GM23338 (cell line): ENCODE results near the gene ANOS1.

Source experiments
- CREB1 ChIP-seq: fragments of 250-450 bp; sonication (Bioruptor Pico); IDR thresholded peaks from 2 replicates; pipeline ENCODE4 v1.5.0; 2020; ENCODE audit warnings: low read depth, mild to moderate bottlenecking, moderate library complexity
- ETS1 ChIP-seq: IDR thresholded peaks from 2 replicates; pipeline ENCODE4 v1.6.1; 2016; ENCODE audit warnings: antibody characterized with exemption
- EZH2 ChIP-seq: fragments of 200-600 bp; sonication (generic); IDR thresholded peaks from one replicate; pipeline ENCODE4 v1.8.0; 2017; ENCODE audit warnings: antibody characterized with exemption, mild to moderate bottlenecking, low read depth; ENCODE audit not compliant: unreplicated experiment
- EZH2phosphoT487 ChIP-seq: fragments of 200-600 bp; sonication (generic); IDR thresholded peaks from one replicate; pipeline ENCODE4 v1.8.1; 2018; ENCODE audit warnings: antibody characterized with exemption; ENCODE audit not compliant: unreplicated experiment
- NANOG ChIP-seq: IDR thresholded peaks from 2 replicates; pipeline ENCODE4 v1.6.1; 2016; ENCODE audit warnings: antibody characterized with exemption, borderline replicate concordance
- POLR2AphosphoS5 ChIP-seq: IDR thresholded peaks from 2 replicates; pipeline ENCODE4 v1.6.1; 2016; ENCODE audit warnings: antibody characterized with exemption, low read depth
- ZNF114 ChIP-seq: fragments of 250-450 bp; sonication (Bioruptor Pico); IDR thresholded peaks from 2 replicates; pipeline ENCODE4 v1.5.0; 2020; ENCODE audit warnings: mild to moderate bottlenecking, moderate library complexity
- ZNF331 ChIP-seq: fragments of 250-450 bp; sonication (Bioruptor Pico); IDR thresholded peaks from 2 replicates; pipeline ENCODE4 v1.5.0; 2020; ENCODE audit warnings: low read depth, mild to moderate bottlenecking, moderate library complexity
- TF ChIP-seq, protein P1 (sequence below), 2 experiments: fragments of 200-600 bp in 1 of 2; sonication (generic) in 1 of 2; conservative IDR thresholded peaks; 2 replicates each; pipeline versions ENCODE4 v1.5.1 to v1.6.1; 2016 to 2017; ENCODE audit warnings: antibody characterized with exemption in 2 of 2, low read depth in 2 of 2, mild to moderate bottlenecking in 2 of 2, moderate library complexity in 1 of 2
- TF ChIP-seq, protein P2 (sequence below): IDR thresholded peaks from one replicate; pipeline ENCODE4 v1.6.1; 2018; ENCODE audit warnings: antibody characterized with exemption; ENCODE audit not compliant: unreplicated experiment
- TF ChIP-seq, protein P3 (sequence below): fragments of 250-450 bp; sonication (Bioruptor Pico); IDR thresholded peaks from 2 replicates; pipeline ENCODE4 v1.5.0; 2020; ENCODE audit warnings: mild to moderate bottlenecking, moderate library complexity

- TF ChIP-seq EZH2 (no peak), ETS1 (no peak), POLR2AphosphoS5 (no peak), NANOG (no peak), EZH2phosphoT487 (no peak), ZNF114 (CRISPR knock-in tag) (no peak), CREB1 (CRISPR knock-in tag) (no peak), ZNF331 (CRISPR knock-in tag) (no peak)
- TF ChIP-seq, protein P1, sequence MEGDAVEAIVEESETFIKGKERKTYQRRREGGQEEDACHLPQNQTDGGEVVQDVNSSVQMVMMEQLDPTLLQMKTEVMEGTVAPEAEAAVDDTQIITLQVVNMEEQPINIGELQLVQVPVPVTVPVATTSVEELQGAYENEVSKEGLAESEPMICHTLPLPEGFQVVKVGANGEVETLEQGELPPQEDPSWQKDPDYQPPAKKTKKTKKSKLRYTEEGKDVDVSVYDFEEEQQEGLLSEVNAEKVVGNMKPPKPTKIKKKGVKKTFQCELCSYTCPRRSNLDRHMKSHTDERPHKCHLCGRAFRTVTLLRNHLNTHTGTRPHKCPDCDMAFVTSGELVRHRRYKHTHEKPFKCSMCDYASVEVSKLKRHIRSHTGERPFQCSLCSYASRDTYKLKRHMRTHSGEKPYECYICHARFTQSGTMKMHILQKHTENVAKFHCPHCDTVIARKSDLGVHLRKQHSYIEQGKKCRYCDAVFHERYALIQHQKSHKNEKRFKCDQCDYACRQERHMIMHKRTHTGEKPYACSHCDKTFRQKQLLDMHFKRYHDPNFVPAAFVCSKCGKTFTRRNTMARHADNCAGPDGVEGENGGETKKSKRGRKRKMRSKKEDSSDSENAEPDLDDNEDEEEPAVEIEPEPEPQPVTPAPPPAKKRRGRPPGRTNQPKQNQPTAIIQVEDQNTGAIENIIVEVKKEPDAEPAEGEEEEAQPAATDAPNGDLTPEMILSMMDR (conservative IDR thresholded peaks at IDR 0.05; ENCODE audit: low read depth in 2 of 2) = no peak
- TF ChIP-seq, protein P2, sequence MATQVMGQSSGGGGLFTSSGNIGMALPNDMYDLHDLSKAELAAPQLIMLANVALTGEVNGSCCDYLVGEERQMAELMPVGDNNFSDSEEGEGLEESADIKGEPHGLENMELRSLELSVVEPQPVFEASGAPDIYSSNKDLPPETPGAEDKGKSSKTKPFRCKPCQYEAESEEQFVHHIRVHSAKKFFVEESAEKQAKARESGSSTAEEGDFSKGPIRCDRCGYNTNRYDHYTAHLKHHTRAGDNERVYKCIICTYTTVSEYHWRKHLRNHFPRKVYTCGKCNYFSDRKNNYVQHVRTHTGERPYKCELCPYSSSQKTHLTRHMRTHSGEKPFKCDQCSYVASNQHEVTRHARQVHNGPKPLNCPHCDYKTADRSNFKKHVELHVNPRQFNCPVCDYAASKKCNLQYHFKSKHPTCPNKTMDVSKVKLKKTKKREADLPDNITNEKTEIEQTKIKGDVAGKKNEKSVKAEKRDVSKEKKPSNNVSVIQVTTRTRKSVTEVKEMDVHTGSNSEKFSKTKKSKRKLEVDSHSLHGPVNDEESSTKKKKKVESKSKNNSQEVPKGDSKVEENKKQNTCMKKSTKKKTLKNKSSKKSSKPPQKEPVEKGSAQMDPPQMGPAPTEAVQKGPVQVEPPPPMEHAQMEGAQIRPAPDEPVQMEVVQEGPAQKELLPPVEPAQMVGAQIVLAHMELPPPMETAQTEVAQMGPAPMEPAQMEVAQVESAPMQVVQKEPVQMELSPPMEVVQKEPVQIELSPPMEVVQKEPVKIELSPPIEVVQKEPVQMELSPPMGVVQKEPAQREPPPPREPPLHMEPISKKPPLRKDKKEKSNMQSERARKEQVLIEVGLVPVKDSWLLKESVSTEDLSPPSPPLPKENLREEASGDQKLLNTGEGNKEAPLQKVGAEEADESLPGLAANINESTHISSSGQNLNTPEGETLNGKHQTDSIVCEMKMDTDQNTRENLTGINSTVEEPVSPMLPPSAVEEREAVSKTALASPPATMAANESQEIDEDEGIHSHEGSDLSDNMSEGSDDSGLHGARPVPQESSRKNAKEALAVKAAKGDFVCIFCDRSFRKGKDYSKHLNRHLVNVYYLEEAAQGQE = no peak
- TF ChIP-seq, protein P3, sequence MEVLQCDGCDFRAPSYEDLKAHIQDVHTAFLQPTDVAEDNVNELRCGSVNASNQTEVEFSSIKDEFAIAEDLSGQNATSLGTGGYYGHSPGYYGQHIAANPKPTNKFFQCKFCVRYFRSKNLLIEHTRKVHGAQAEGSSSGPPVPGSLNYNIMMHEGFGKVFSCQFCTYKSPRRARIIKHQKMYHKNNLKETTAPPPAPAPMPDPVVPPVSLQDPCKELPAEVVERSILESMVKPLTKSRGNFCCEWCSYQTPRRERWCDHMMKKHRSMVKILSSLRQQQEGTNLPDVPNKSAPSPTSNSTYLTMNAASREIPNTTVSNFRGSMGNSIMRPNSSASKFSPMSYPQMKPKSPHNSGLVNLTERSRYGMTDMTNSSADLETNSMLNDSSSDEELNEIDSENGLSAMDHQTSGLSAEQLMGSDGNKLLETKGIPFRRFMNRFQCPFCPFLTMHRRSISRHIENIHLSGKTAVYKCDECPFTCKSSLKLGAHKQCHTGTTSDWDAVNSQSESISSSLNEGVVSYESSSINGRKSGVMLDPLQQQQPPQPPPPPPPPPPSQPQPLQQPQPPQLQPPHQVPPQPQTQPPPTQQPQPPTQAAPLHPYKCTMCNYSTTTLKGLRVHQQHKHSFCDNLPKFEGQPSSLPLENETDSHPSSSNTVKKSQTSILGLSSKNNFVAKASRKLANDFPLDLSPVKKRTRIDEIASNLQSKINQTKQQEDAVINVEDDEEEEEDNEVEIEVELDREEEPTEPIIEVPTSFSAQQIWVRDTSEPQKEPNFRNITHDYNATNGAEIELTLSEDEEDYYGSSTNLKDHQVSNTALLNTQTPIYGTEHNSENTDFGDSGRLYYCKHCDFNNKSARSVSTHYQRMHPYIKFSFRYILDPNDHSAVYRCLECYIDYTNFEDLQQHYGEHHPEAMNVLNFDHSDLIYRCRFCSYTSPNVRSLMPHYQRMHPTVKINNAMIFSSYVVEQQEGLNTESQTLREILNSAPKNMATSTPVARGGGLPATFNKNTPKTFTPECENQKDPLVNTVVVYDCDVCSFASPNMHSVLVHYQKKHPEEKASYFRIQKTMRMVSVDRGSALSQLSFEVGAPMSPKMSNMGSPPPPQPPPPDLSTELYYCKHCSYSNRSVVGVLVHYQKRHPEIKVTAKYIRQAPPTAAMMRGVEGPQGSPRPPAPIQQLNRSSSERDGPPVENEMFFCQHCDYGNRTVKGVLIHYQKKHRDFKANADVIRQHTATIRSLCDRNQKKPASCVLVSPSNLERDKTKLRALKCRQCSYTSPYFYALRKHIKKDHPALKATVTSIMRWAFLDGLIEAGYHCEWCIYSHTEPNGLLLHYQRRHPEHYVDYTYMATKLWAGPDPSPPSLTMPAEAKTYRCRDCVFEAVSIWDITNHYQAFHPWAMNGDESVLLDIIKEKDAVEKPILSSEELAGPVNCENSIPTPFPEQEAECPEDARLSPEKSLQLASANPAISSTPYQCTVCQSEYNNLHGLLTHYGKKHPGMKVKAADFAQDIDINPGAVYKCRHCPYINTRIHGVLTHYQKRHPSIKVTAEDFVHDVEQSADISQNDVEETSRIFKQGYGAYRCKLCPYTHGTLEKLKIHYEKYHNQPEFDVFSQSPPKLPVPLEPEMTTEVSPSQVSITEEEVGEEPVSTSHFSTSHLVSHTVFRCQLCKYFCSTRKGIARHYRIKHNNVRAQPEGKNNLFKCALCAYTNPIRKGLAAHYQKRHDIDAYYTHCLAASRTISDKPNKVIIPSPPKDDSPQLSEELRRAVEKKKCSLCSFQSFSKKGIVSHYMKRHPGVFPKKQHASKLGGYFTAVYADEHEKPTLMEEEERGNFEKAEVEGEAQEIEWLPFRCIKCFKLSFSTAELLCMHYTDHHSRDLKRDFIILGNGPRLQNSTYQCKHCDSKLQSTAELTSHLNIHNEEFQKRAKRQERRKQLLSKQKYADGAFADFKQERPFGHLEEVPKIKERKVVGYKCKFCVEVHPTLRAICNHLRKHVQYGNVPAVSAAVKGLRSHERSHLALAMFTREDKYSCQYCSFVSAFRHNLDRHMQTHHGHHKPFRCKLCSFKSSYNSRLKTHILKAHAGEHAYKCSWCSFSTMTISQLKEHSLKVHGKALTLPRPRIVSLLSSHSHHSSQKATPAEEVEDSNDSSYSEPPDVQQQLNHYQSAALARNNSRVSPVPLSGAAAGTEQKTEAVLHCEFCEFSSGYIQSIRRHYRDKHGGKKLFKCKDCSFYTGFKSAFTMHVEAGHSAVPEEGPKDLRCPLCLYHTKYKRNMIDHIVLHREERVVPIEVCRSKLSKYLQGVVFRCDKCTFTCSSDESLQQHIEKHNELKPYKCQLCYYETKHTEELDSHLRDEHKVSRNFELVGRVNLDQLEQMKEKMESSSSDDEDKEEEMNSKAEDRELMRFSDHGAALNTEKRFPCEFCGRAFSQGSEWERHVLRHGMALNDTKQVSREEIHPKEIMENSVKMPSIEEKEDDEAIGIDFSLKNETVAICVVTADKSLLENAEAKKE (CRISPR knock-in tag) = no peak
Measured at GRCh38 chrX:8663325-8663724, 68.6 kb downstream of the ANOS1 start.
